Stomach (tissue), 9 donors: ENCODE measurements around the gene GNAI1. TPM values are rescaled to one million over a fixed set of nuclear protein-coding genes. Genes with fewer than 3 reads are reported as not detected.

Source experiments
- DNase-seq, 2 donors: peaks; one replicate each; pipeline versions ENCODE4 v3.0.0 to v3.0.0-alpha.2; 2013 to 2019
- H3K27ac ChIP-seq, 5 donors: fragments of 200-600 bp in 4 of 5; sonication (generic) in 4 of 5; one replicate each; pipeline ENCODE4 v1.5.1; 2013 to 2019; ENCODE audit warnings: mild to moderate bottlenecking in 1 of 5, moderate library complexity in 1 of 5
- H3K27me3 ChIP-seq, 3 donors: fragments of 200-600 bp; sonication (generic); one replicate each; pipeline ENCODE4 v1.5.1; 2017 to 2019; ENCODE audit warnings: mixed run types in 1 of 3
- H3K36me3 ChIP-seq, 4 donors: fragments of 200-600 bp; sonication (generic); 1 replicate in 3 of 4; 2 replicates in 1 of 4; pipeline ENCODE4 v1.5.1; 2016 to 2019
- H3K4me1 ChIP-seq, 4 donors: fragments of 200-600 bp; sonication (generic); one replicate each; pipeline ENCODE4 v1.5.1; 2016 to 2019
- H3K4me3 ChIP-seq, 4 donors: fragments of 200-600 bp; sonication (generic) in 3 of 4; one replicate each; pipeline ENCODE4 v1.5.1; 2016 to 2019; ENCODE audit warnings: mild to moderate bottlenecking in 1 of 4
- H3K9me3 ChIP-seq, 4 donors: fragments of 200-600 bp; sonication (generic); one replicate each; pipeline ENCODE4 v1.5.1; 2016 to 2019
- CTCF ChIP-seq, 7 experiments: fragments of 450-650 bp in 4 of 7; fragments of 200-600 bp in 3 of 7; sonication (generic) in 3 of 7; IDR thresholded peaks; one replicate each; pipeline ENCODE4 v1.5.1; 2016 to 2019; ENCODE audit warnings: antibody characterized with exemption in 7 of 7, control low read depth in 2 of 7, mild to moderate bottlenecking in 1 of 7
- EP300 ChIP-seq: sonication (generic); formaldehyde crosslinking; IDR thresholded peaks from one replicate; pipeline ENCODE4 v1.6.1; 2017; ENCODE audit warnings: antibody characterized with exemption
- POLR2A ChIP-seq, 4 donors: fragments of 450-650 bp; IDR thresholded peaks; one replicate each; pipeline ENCODE4 v1.6.1; 2016; ENCODE audit warnings: antibody characterized with exemption in 4 of 4, control low read depth in 2 of 4, mild to moderate bottlenecking in 1 of 4, moderate library complexity in 1 of 4
- POLR2AphosphoS5 ChIP-seq, 3 donors: sonication (generic); formaldehyde crosslinking; IDR thresholded peaks; one replicate each; pipeline ENCODE4 v1.6.1; 2016; ENCODE audit warnings: antibody characterized with exemption in 3 of 3
- WGBS, 5 donors: extraction: QIAGEN DNeasy Blood & Tissue Kit in 3 of 5; methylation state at CpG; one replicate each; pipeline versions ENCODE4 v1.1.5 to v1.1.7; 2013 to 2018; 5-methylcytosine and 5-hydroxymethylcytosine counted together
- intact Hi-C: fragments of 100-400 bp; cut with DNase I; formaldehyde crosslinking; loops from one replicate; pipeline ENCODE4 v1.15.1; 2023; ENCODE audit warnings: low total_unique reads
- polyA plus RNA-seq, 3 donors: library from polyadenylated mRNA; stranded (reverse); fragments of 200-250 nt; gene quantifications; one replicate each; pipeline ENCODE4 v1.2.3, GENCODE V29; 2013
- total RNA-seq, 5 donors: library from RNA; depleted of rRNA; stranded (reverse); fragments of >200 nt; gene quantifications; one replicate each; pipeline versions ENCODE4 v1.1.0 to v1.2.3, GENCODE V29; 2014 to 2016
- donor health status: healthy with polysubstance abuse.
- donor health status: Bipolar disorder and iron deficiency.
- donor health status: healthy.

Gene GNAI1
- total and polyA plus RNA-seq, 8 donors, result 2.6 to 62.4 (median 27.5) TPM

- no peaks in the 10 kb centered on the region for H3K27me3 ChIP-seq
- no peaks in the 10 kb centered on the region for H3K36me3 ChIP-seq
- intact Hi-C loops, result no loop called here
Measured at GRCh38 chr7:80098795-80099194, 35.8 kb upstream of the GNAI1 start.

GRCh38 chr7:80100254-80100653, 34.4 kb upstream of the GNAI1 start:
- TF ChIP-seq POLR2AphosphoS5 (IDR thresholded peaks at IDR 0.05) (no peak), CTCF (IDR thresholded peaks at IDR 0.05) (no peak), POLR2A (IDR thresholded peaks at IDR 0.05) (no peak), EP300 (no peak)
- Histone ChIP-seq H3K27ac (no peak overlapping the region), H3K27me3 (no peaks in the 10 kb centered on the region), H3K4me3 (no peak overlapping the region), H3K9me3 (no peaks in the 10 kb centered on the region), H3K36me3 (no peaks in the 10 kb centered on the region), H3K4me1 (no peaks in the 10 kb centered on the region)
- 94 to 98% (median 95%) methylated on average over 4 of the region's 4 CpGs for WGBS, 5 donors
- intact Hi-C loops, result no loop called here
- DNase-seq, result no peak

More at GRCh38 chr7:80098795-80099194, 35.8 kb upstream of the GNAI1 start:
- 93 to 97% (median 96%) methylated on average over 6 of the region's 6 CpGs for WGBS, 5 donors
- Histone ChIP-seq H3K9me3 (no peaks in the 10 kb centered on the region), H3K27ac (no peak overlapping the region), H3K4me1 (no peaks in the 10 kb centered on the region), H3K4me3 (no peak overlapping the region)
- TF ChIP-seq POLR2AphosphoS5 (IDR thresholded peaks at IDR 0.05), result no peak
- peak in 1 of 7 experiments; percentile 12 for TF ChIP-seq CTCF (IDR thresholded peaks at IDR 0.05)
- no peak for DNase-seq

GRCh38 chr7:80105701-80106408, 28.8 kb upstream of the GNAI1 start:
- intact Hi-C loops, result no loop called here
- peaks cover 0 to 12% (median 3%) of the 10 kb centered on the region in 4 donors for H3K4me1 ChIP-seq
- no peaks in the 10 kb centered on the region for H3K9me3 ChIP-seq
- no peak overlapping the region for H3K4me3 ChIP-seq
- no peaks in the 10 kb centered on the region for H3K36me3 ChIP-seq
- no peak for TF ChIP-seq POLR2A (IDR thresholded peaks at IDR 0.05)
- TF ChIP-seq EP300, result no peak
- no peak for TF ChIP-seq POLR2AphosphoS5 (IDR thresholded peaks at IDR 0.05)
- TF ChIP-seq CTCF (IDR thresholded peaks at IDR 0.05), result no peak
- no peak for DNase-seq
- no peaks in the 10 kb centered on the region for H3K27me3 ChIP-seq
- H3K27ac ChIP-seq, result no peak overlapping the region
- WGBS, 5 donors, result 81 to 91% (median 87%) methylated on average over 3 of the region's 3 CpGs

GRCh38 chr7:80106498-80107113, 28.0 kb upstream of the GNAI1 start:
- no peak overlapping the region for H3K4me3 ChIP-seq
- TF ChIP-seq CTCF (IDR thresholded peaks at IDR 0.05) (no peak), POLR2AphosphoS5 (IDR thresholded peaks at IDR 0.05) (no peak), EP300 (no peak), POLR2A (IDR thresholded peaks at IDR 0.05) (no peak)

More at GRCh38 chr7:80106498-80107113, 28.0 kb upstream of the GNAI1 start:
- 58 to 76% (median 75%) methylated on average over 2 of the region's 2 CpGs for WGBS, 5 donors
- Histone ChIP-seq H3K27me3 (no peaks in the 10 kb centered on the region), H3K27ac (no peak overlapping the region), H3K9me3 (no peaks in the 10 kb centered on the region), H3K36me3 (no peaks in the 10 kb centered on the region), H3K4me1 (peaks cover 0 to 12% (median 3%) of the 10 kb centered on the region in 4 donors)
- intact Hi-C loops, result no loop called here
- DNase-seq, result no peak
